ENCODE data around the gene GRIK1.

Gene GRIK1

DNA sequence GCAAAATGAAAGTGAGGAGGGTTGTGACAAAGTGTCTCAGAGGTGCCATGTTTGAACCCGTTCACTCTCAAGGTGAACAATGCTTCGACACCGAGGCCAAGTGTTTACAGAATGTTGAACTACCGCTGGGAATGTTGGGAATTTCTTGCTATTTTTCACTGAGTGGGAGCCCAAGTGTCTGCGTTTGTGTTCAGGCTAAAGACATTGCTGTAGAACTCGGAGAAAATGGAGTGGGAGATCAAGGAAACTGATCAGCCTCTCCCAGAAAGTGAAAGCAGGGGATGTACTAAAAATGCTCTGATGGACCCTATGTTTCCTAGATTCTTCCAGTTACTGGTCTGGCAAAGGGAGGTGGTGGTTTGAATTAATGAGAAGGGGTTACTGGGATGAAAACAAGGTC is 433.6 kb downstream of the GRIK1 start:
- TF ChIP-seq, protein P1, sequence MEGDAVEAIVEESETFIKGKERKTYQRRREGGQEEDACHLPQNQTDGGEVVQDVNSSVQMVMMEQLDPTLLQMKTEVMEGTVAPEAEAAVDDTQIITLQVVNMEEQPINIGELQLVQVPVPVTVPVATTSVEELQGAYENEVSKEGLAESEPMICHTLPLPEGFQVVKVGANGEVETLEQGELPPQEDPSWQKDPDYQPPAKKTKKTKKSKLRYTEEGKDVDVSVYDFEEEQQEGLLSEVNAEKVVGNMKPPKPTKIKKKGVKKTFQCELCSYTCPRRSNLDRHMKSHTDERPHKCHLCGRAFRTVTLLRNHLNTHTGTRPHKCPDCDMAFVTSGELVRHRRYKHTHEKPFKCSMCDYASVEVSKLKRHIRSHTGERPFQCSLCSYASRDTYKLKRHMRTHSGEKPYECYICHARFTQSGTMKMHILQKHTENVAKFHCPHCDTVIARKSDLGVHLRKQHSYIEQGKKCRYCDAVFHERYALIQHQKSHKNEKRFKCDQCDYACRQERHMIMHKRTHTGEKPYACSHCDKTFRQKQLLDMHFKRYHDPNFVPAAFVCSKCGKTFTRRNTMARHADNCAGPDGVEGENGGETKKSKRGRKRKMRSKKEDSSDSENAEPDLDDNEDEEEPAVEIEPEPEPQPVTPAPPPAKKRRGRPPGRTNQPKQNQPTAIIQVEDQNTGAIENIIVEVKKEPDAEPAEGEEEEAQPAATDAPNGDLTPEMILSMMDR (IDR thresholded peaks at IDR 0.05; ENCODE audit: low read depth, low read length, missing control alignments): no peak
- no peak overlapping the region for H3K4me3 ChIP-seq (ENCODE audit: low read depth, low read length)
- DNase-seq (ENCODE audit: low read depth): no peak

DNA sequence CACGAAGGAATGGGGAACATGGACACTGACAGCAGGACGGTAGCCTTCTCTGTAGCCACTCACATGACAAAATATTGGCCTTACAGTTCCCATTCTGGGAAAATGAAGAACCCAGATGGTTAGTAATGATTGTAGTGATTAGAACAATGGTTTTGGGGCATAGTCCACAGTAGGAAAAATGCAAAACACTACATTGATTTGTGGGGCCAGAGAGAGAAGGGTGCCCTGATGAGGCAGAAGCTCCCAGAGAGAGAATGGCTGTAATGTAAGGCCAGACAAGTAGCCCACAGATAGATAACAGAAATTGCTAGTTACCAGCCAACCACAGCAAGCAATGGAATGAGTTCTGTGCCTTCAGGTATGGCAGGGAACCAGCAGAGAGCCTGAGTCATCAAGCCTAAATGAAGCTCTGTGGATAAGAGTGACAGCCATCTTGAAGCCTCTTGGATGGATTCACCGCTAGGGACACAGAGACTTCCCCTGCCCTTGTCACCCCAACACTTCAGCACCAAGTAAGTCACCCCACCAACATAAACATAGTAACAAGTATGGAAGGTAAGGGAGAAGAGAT is 435.0 kb downstream of the GRIK1 start:
- TF ChIP-seq, protein P1 (IDR thresholded peaks at IDR 0.05; ENCODE audit: low read depth, low read length, missing control alignments): no peak
- no peak for DNase-seq (ENCODE audit: low read depth)
- no peak overlapping the region for H3K4me3 ChIP-seq (ENCODE audit: low read depth, low read length)

DNA sequence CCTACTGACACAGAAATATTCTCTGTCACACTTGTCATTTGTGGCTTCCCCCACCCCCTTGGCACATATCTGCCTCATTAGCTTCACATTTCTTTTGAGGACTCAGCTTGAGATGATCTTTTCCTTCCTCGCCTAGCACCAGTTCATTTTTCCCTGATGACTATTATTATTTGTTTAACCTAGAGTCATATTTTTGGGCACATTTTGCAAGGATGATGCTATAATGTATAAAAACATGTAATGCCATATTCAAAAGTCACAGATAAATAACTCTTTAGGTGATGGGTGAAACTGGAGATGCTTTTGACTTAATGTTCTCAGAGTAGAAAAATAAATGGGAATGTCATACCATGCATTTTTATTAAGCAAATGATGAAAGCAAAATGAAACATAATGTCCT is 438.3 kb downstream of the GRIK1 start:
- H3K4me3 ChIP-seq (ENCODE audit: low read depth, low read length): no peak overlapping the region
- TF ChIP-seq, protein P1 (IDR thresholded peaks at IDR 0.05; ENCODE audit: low read depth, low read length, missing control alignments): no peak
- DNase-seq (ENCODE audit: low read depth): no peak

DNA sequence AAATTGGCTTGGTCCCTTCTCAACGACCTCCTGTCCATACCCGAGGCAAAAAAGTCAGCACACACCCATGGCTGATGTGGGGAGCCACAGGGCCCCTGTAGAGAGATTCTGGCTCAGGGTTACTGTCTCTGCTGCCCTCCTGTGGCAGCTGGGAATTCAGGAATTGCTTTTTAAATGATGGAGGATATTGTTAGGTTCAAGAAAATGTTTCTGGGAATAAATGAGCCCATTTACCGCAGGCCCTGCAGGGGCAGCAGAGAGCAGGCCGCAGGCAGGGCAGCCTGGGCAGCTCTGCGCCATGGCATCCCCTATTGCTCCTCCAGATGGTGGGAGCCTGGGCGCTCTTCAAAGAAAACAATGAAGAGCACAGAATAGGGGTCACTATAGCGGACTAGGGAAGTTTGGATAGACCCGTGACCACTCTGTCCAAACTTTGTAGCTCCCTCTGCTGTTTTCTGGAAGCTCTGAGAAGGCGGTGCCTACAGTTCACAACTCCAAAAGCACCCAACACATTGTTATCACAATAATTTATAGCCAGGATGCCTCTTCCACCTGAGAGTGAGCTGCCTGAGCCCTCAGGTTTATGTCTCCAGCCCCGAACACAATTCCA is 440.0 kb downstream of the GRIK1 start:
- H3K4me3 ChIP-seq (ENCODE audit: low read depth, low read length): no peak overlapping the region
- no peak for DNase-seq (ENCODE audit: low read depth)
- TF ChIP-seq, protein P1 (IDR thresholded peaks at IDR 0.05; ENCODE audit: low read depth, low read length, missing control alignments): peak; percentile 68

DNA sequence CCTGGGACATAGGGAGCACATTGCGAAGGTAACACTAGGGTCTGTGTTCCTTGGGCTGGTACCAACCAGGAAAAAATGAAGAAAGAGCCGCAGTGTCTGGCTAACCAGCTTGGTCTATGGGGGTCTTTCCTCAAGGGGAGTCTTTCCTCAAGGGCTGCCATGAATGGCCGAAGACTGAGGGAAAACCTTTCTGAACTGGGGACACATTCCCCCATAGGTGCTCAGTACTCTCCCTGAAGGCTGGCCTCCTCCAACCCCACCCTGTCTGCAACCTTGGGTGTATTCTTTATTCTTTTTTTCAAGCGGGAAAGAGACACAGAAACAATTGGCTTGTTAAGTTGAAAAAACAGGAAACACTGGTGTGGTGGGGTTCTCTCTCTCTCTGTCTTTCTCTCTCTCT is 440.6 kb downstream of the GRIK1 start:
- H3K4me3 ChIP-seq (ENCODE audit: low read depth, low read length): no peak overlapping the region
- DNase-seq (ENCODE audit: low read depth): no peak
- TF ChIP-seq, protein P1 (IDR thresholded peaks at IDR 0.05; ENCODE audit: low read depth, low read length, missing control alignments): no peak

DNA sequence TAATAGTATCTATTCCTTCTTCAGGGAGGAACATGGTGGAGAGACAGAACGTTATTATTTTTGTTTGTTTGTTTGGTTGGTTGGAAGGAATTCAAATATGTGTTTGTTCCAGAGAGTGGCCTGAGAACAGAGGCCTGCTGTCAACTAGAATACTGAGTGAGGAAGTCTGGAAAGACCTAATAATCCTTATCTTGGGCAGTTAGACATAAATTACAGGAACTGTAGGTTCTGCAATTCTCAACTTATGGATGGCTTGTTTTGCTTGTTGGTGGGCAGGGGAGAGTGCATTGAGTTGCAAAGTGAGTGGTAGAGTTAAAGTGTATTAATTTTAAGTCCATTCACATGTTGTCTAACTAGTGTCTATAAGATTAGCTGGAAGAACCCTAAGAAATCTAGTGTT is 443.5 kb downstream of the GRIK1 start:
- TF ChIP-seq, protein P1 (IDR thresholded peaks at IDR 0.05; ENCODE audit: low read depth, low read length, missing control alignments): no peak
- DNase-seq (ENCODE audit: low read depth): no peak
- no peak overlapping the region for H3K4me3 ChIP-seq (ENCODE audit: low read depth, low read length)

DNA sequence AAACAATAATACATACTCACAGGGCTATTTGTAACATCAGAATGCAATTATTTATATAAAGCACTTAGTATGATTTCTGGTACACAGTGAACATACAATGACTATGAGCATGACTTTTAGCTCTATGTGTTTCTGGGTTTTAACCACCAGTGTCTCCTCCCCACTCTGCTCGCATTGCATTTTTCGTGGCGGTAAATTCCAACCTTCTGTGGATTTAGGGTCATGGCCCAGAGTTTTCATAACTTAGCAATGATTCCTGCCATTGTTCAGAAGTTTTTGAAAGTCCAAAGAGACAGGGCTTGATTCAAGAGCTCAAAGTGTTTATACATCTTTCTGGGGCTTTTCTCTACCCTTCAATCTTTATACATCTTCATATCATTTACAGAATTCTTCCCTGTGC is 449.8 kb downstream of the GRIK1 start:
- no peak overlapping the region for H3K4me3 ChIP-seq (ENCODE audit: low read depth, low read length)
- TF ChIP-seq, protein P1 (IDR thresholded peaks at IDR 0.05; ENCODE audit: low read depth, low read length, missing control alignments): no peak
- no peak for DNase-seq (ENCODE audit: low read depth)
